ENCODE results near the gene GMCL1.
"Not testable (repeated sequence)": the region's sequence is repeated elsewhere in the genome, so short reads cannot be mapped to it uniquely, and the experiment has no call there.

GMCL1 gene

GRCh38 chr2:69888451-69888850, 59.0 kb downstream of the GMCL1 start:
- H3K27ac ChIP-seq, result no peak overlapping the region
- no peak overlapping the region for H3K4me3 ChIP-seq
- no peak for DNase-seq
- no peak for TF ChIP-seq CTCF (IDR thresholded peaks at IDR 0.05)
- intact Hi-C loops (cut with DNase I; ENCODE audit: low total_unique reads), result no loop called here
- no peaks in the 10 kb centered on the region for H3K27me3 ChIP-seq
- peaks cover 0 to 4% (median 0%) of the 10 kb centered on the region in 3 donors for H3K9me3 ChIP-seq
- H3K36me3 ChIP-seq, result no peaks in the 10 kb centered on the region
- H3K4me1 ChIP-seq, result no peaks in the 10 kb centered on the region

GRCh38 chr2:69889302-69889701, 59.8 kb downstream of the GMCL1 start:
- Histone ChIP-seq H3K36me3 (no peaks in the 10 kb centered on the region), H3K4me3 (no peak overlapping the region), H3K27ac (no peak overlapping the region), H3K4me1 (no peaks in the 10 kb centered on the region), H3K27me3 (no peaks in the 10 kb centered on the region), H3K9me3 (peaks cover 0 to 4% (median 0%) of the 10 kb centered on the region in 3 donors)
- intact Hi-C loops (cut with DNase I; ENCODE audit: low total_unique reads), result no loop called here
- TF ChIP-seq CTCF (IDR thresholded peaks at IDR 0.05), result no peak
- DNase-seq, result no peak

- Histone ChIP-seq H3K27me3 (no peaks in the 10 kb centered on the region), H3K9me3 (peaks cover 0 to 4% (median 0%) of the 10 kb centered on the region in 3 donors), H3K27ac (no peak overlapping the region), H3K36me3 (no peaks in the 10 kb centered on the region), H3K4me1 (peaks cover 0 to 15% (median 12%) of the 10 kb centered on the region in 4 donors), H3K4me3 (no peak overlapping the region)
- no peak for DNase-seq
- intact Hi-C loops (cut with DNase I; ENCODE audit: low total_unique reads), result no loop called here
- TF ChIP-seq CTCF (IDR thresholded peaks at IDR 0.05), result no peak
Observed at GRCh38 chr2:69890881-69891280, 61.4 kb downstream of the GMCL1 start.

- Histone ChIP-seq H3K4me1 (peaks cover 0 to 23% (median 12%) of the 10 kb centered on the region in 4 donors), H3K4me3 (peak overlapping the region; percentile 69 to 77), H3K36me3 (peaks cover 14 to 19% (median 19%) of the 10 kb centered on the region in 3 donors), H3K27ac (peak overlapping the region; percentile 81 to 85)
- H3K9me3 ChIP-seq; intact Hi-C loops (cut with DNase I; ENCODE audit: low total_unique reads); H3K27me3 ChIP-seq; DNase-seq: not testable (repeated sequence)
Observed at GRCh38 chr2:69892838-69893424, 63.5 kb downstream of the GMCL1 start.

- Histone ChIP-seq H3K27ac (peak within 1 kb of the TSS; percentile 81 to 85), H3K27me3 (no peaks in the 10 kb centered on the region), H3K36me3 (peaks cover 20 to 29% (median 29%) of the 10 kb centered on the region in 3 donors), H3K4me3 (peak within 1 kb of the TSS; percentile 69 to 77), H3K9me3 (peaks cover 0 to 4% (median 0%) of the 10 kb centered on the region in 3 donors), H3K4me1 (peaks cover 0 to 25% (median 12%) of the 10 kb centered on the region in 4 donors)
- no peak for TF ChIP-seq CTCF (IDR thresholded peaks at IDR 0.05)
- intact Hi-C loops (cut with DNase I; ENCODE audit: low total_unique reads), result no loop called here
- DNase-seq, result peak; percentile 71 to 85
Observed at GRCh38 chr2:69893684-69894551, 64.5 kb downstream of the GMCL1 start, which contains the start of gene SNRNP27. Gene SNRNP27, plus strand, starts transcription at chr2:69893956. Its CDS starts 29 bp downstream, at chr2:69893985.

- intact Hi-C loops (cut with DNase I; ENCODE audit: low total_unique reads), result not testable (repeated sequence)
- peak overlapping the region; percentile 81 to 85 for H3K27ac ChIP-seq
Observed at GRCh38 chr2:69894737-69895136, 65.3 kb downstream of the GMCL1 start.

More at GRCh38 chr2:69894737-69895136, 65.3 kb downstream of the GMCL1 start:
- not testable (repeated sequence) for DNase-seq, H3K9me3 ChIP-seq, H3K27me3 ChIP-seq
- peaks cover 25 to 37% (median 37%) of the 10 kb centered on the region in 3 donors for H3K36me3 ChIP-seq
- H3K4me1 ChIP-seq, result peaks cover 0 to 25% (median 12%) of the 10 kb centered on the region in 4 donors
- H3K4me3 ChIP-seq, result peak overlapping the region; percentile 69 to 77

All from tibial artery (tissue), 4 donors.